ENCODE data around the gene PDZD7. TPM values are rescaled to one million over a fixed set of nuclear protein-coding genes. Genes with fewer than 3 reads are reported as not detected.

Gene PDZD7
- total and polyA plus RNA-seq, 9 of the 15 experiments (the other 6 are each of a cell fraction or from before 2014, with no cell fraction given) = 0.04 to 0.24 (median 0.08) TPM; not detected in 3

DNA sequence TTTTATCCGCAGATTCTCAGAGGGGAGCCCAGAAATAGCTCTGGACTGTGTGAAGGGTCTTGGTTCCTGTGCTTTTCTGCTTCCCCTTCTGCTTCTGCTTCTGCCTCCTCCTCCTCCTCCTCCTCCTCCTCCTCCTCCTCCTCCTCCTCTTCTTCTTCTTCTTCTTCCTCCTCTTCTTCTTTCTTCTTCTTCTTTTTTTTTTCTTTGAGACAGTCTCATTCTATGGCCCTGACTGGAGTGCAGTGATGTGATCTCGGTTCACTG lies 11.6 kb downstream of the PDZD7 start:
- Histone ChIP-seq H3K4me1 (replicated peaks in 1 of 2; ENCODE audit: control insufficient read depth in 2 of 2, insufficient read depth in 2 of 2, low read length in 2 of 2) (peaks cover 0 to 13% of the 10 kb centered on the region in 2 experiments; a peak in 3 of 5 replicates), H3K27me3 (ENCODE audit: control insufficient read depth in 2 of 2, insufficient read depth in 2 of 2, low read length in 2 of 2) (no peaks in the 10 kb centered on the region), H2AFZ (ENCODE audit: low read depth, low read length) (no peak overlapping the region), H3K4me3 (no peak overlapping the region), H3K27ac (ENCODE audit: extremely low read depth, low read depth, low read length) (no peak overlapping the region), H3K9me1 (ENCODE audit: control insufficient read depth, insufficient read depth, low read length) (no peaks in the 10 kb centered on the region), H3K4me2 (ENCODE audit: insufficient read depth, low read length) (no peak overlapping the region; the same call in 1 of the 2 replicates), H3K9me3 (replicated peaks; ENCODE audit: control insufficient read depth, insufficient read depth, low read depth, low read length) (no peaks in the 10 kb centered on the region), H4K20me1 (replicated peaks; ENCODE audit: control insufficient read depth, insufficient read depth, low read length) (no peaks in the 10 kb centered on the region), H3K9ac (ENCODE audit: insufficient read depth in 1 of 2, low read depth in 2 of 2, low read length in 2 of 2) (peak overlapping the region in 1 of 2 experiments; percentile 82; a peak in 1 of 4 replicates), H3K36me3 (ENCODE audit: control insufficient read depth, insufficient read depth, low read length) (no peaks in the 10 kb centered on the region), H3K79me2 (ENCODE audit: control insufficient read depth, insufficient read depth, low read length) (no peaks in the 10 kb centered on the region)
- in situ Hi-C loops (cut with MboI) = loop anchor here (10.0 kb wide), 1 partner anchor 465 kb away; no protein-coding TSS in a partner anchor
- BruUV-seq (replicated peaks) = no TSS peak
- 22% methylated on average over 2 of the region's 2 CpGs for whole genome bisulfite sequencing (ENCODE audit: insufficient coverage, low coverage, missing lambda C conversion rate)
- FAIRE-seq = no peak
- no peak for DNase-seq (ENCODE audit: extremely low read depth in 1 of 4, low spot score in 3 of 4)
- ChIA-PET CTCF (ENCODE audit: low intra/inter-chr PET ratio) (interaction anchor here (1.1 to 1.7 kb wide), 2 partner anchors 48 to 127 kb away, joined by 3 to 18 read pairs; no protein-coding TSS in a partner anchor), POLR2A (interaction anchor here (0.7 to 1.0 kb wide), 2 partner anchors 11 to 150 kb away, joined by 3 to 6 read pairs; partner anchors contain the start of genes PDZD7 and SFXN3)
- ATAC-seq = no peak
- intact Hi-C loops (cut with micrococcal nuclease) = loop anchor here (10.0 kb wide), 1 partner anchor 45 kb away; the partner anchor contains the start of gene KAZALD1
- TF ChIP-seq NFE2L1 (tag; IDR thresholded peaks at IDR 0.05; ENCODE audit: borderline replicate concordance, low read depth) = no peak
- no peak for TF ChIP-seq TFAM (CRISPR knock-in tag; conservative IDR thresholded peaks at IDR 0.05)
- no peak for TF ChIP-seq NR2C2 (CRISPR knock-in tag; IDR thresholded peaks at IDR 0.05)
- no peak for TF ChIP-seq NR2C2 (tag; IDR thresholded peaks at IDR 0.05)
- TF ChIP-seq CTBP1 (IDR thresholded peaks at IDR 0.05; ENCODE audit: borderline replicate concordance) = no peak
- TF ChIP-seq ZNF263 (CRISPR knock-in tag; IDR thresholded peaks at IDR 0.05; ENCODE audit: borderline replicate concordance) = peak; percentile 71; the same call in 1 of the 2 replicates
